H1 (cell line): ENCODE measurements around the gene FBN2. TPM values are rescaled to one million over a fixed set of nuclear protein-coding genes. Genes with fewer than 3 reads are reported as not detected.

ENCODE experiments used
- CTCF ChIA-PET: fragments of 300-600 bp; sonication (Branson Sonifier 250); formaldehyde crosslinking; loops from one replicate; lab custom pipeline; 2021; ENCODE audit not compliant: partially characterized antibody; lab: Charles Lee
- POLR2A ChIA-PET: fragments of 300-600 bp; sonication (Branson Sonifier 250); formaldehyde crosslinking; loops from one replicate; lab custom pipeline; 2021; ENCODE audit warnings: inconsistent platforms; ENCODE audit not compliant: partially characterized antibody; lab: Charles Lee
- DNase-seq, 2 experiments: peaks; one replicate each; pipeline versions ENCODE4 v3.0.0 to v3.0.0-alpha.2; 2010 to 2022; ENCODE audit warnings: low spot score in 2 of 2, low read depth in 1 of 2, mixed read lengths in 1 of 2
- FAIRE-seq: peaks from 2 replicates; lab custom pipeline; 2011; peaks lifted over from hg19 to GRCh38; lab: Jason Lieb, UNC
- H2AFZ ChIP-seq: 2 replicates; pipeline ENCODE4 v1.8.1; 2012; ENCODE audit warnings: low read length, inconsistent platforms
- H2AK5ac ChIP-seq: 2 replicates; pipeline ENCODE4 v1.6.1; 2013; ENCODE audit warnings: low read depth, low read length
- H2BK120ac ChIP-seq: replicated peaks from 2 replicates; pipeline ENCODE3; 2013; ENCODE audit warnings: low read depth, low read length, inconsistent platforms
- H2BK12ac ChIP-seq: 2 replicates; pipeline ENCODE4 v1.6.1; 2013; ENCODE audit warnings: low read depth, low read length
- H2BK15ac ChIP-seq: 2 replicates; pipeline ENCODE4 v1.6.1; 2013; ENCODE audit warnings: low read length
- H2BK20ac ChIP-seq: 2 replicates; pipeline ENCODE4 v1.6.1; 2013; ENCODE audit warnings: low read length
- H2BK5ac ChIP-seq: 2 replicates; pipeline ENCODE4 v1.6.1; 2013; ENCODE audit warnings: low read depth, low read length
- H3K14ac ChIP-seq: 2 replicates; pipeline ENCODE4 v1.6.1; 2013; ENCODE audit warnings: inconsistent platforms; ENCODE audit not compliant: insufficient read length
- H3K18ac ChIP-seq: 2 replicates; pipeline ENCODE4 v1.6.1; 2013; ENCODE audit warnings: low read length; ENCODE audit errors: extremely low read depth
- H3K23ac ChIP-seq: 2 replicates; pipeline ENCODE4 v1.6.1; 2013; ENCODE audit warnings: inconsistent platforms; ENCODE audit not compliant: insufficient read length
- H3K23me2 ChIP-seq: 2 replicates; pipeline ENCODE4 v1.6.1; 2013; ENCODE audit warnings: low read depth, low read length
- H3K27ac ChIP-seq: 2 replicates; pipeline ENCODE4 v1.6.1; 2011; ENCODE audit warnings: low read depth, low read length, inconsistent platforms
- H3K27me3 ChIP-seq, 4 experiments: replicated peaks in 1 of 4; 1 replicate in 1 of 4; 2 replicates in 3 of 4; pipeline versions ENCODE4 v1.6.1 to v1.8.1; 2011 to 2013; ENCODE audit warnings: low read length in 3 of 4, mild to moderate bottlenecking in 3 of 4, inconsistent platforms in 2 of 4, mixed read lengths in 2 of 4, moderate library complexity in 1 of 4; ENCODE audit not compliant: control insufficient read depth in 3 of 4, insufficient read depth in 3 of 4; ENCODE audit errors: extremely low read depth in 1 of 4
- H3K36me3 ChIP-seq, 4 experiments: 2 replicates each; pipeline versions ENCODE4 v1.6.1 to v1.8.1; 2011 to 2013; ENCODE audit warnings: mild to moderate bottlenecking in 4 of 4, low read length in 3 of 4, moderate library complexity in 2 of 4, control low read depth in 1 of 4, inconsistent platforms in 1 of 4; ENCODE audit not compliant: insufficient read depth in 4 of 4, control insufficient read depth in 2 of 4
- H3K4ac ChIP-seq: replicated peaks from 2 replicates; pipeline ENCODE3; 2013; ENCODE audit warnings: low read length, low read depth, mixed read lengths, inconsistent platforms; ENCODE audit not compliant: insufficient read length
- H3K4me1 ChIP-seq, 4 experiments: replicated peaks in 1 of 4; 1 replicate in 1 of 4; 2 replicates in 3 of 4; pipeline versions ENCODE4 v1.6.1 to v1.8.1; 2011 to 2013; ENCODE audit warnings: low read length in 3 of 4, inconsistent platforms in 2 of 4, mixed read lengths in 1 of 4; ENCODE audit not compliant: insufficient read depth in 4 of 4, control insufficient read depth in 3 of 4
- H3K4me2 ChIP-seq, 2 experiments: 2 replicates each; pipeline versions ENCODE4 v1.6.1 to v1.8.1; 2011 to 2013; ENCODE audit warnings: low read depth in 2 of 2, low read length in 2 of 2, control low read depth in 1 of 2, inconsistent platforms in 1 of 2, mild to moderate bottlenecking in 1 of 2; ENCODE audit not compliant: insufficient read depth in 1 of 2
- H3K4me3 ChIP-seq, 4 experiments: fragments of 200-600, 300-600 bp in 1 of 4; sonication (generic), shearing (Covaris generic), sonication (Bioruptor Twin) in 1 of 4; 2 replicates each; pipeline versions ENCODE4 v1.5.1 to v1.8.1; 2011 to 2016; ENCODE audit warnings: low read length in 4 of 4, low read depth in 3 of 4, control low read depth in 2 of 4, inconsistent platforms in 2 of 4, mild to moderate bottlenecking in 2 of 4, mixed read lengths in 1 of 4, moderate library complexity in 1 of 4; ENCODE audit not compliant: insufficient read depth in 2 of 4; ENCODE audit errors: extremely low read depth in 1 of 4
- H3K56ac ChIP-seq: replicated peaks from 2 replicates; pipeline ENCODE3; 2013; ENCODE audit warnings: low read depth, mild to moderate bottlenecking, mixed read lengths, low read length, inconsistent platforms; ENCODE audit not compliant: insufficient read length
- H3K79me1 ChIP-seq: 2 replicates; pipeline ENCODE4 v1.6.1; 2013; ENCODE audit warnings: low read depth, low read length, control low read depth
- H3K79me2 ChIP-seq, 2 experiments: 2 replicates each; pipeline versions ENCODE4 v1.6.1 to v1.8.1; 2012 to 2013; ENCODE audit warnings: low read length in 2 of 2, mild to moderate bottlenecking in 2 of 2, inconsistent platforms in 1 of 2; ENCODE audit not compliant: insufficient read depth in 2 of 2, control insufficient read depth in 1 of 2
- H3K9ac ChIP-seq, 4 experiments: replicated peaks in 1 of 4; 1 replicate in 1 of 4; 2 replicates in 3 of 4; pipeline versions ENCODE4 v1.6.1 to v1.8.1; 2011 to 2013; ENCODE audit warnings: low read depth in 3 of 4, low read length in 3 of 4, control low read depth in 2 of 4, mild to moderate bottlenecking in 2 of 4, moderate library complexity in 2 of 4, inconsistent platforms in 1 of 4; ENCODE audit errors: extremely low read depth in 1 of 4
- H3K9me3 ChIP-seq, 2 experiments: 2 replicates each; pipeline versions ENCODE4 v1.6.1 to v1.8.1; 2012 to 2013; ENCODE audit warnings: mild to moderate bottlenecking in 2 of 2, moderate library complexity in 2 of 2, control low read depth in 1 of 2, inconsistent platforms in 1 of 2, low read depth in 1 of 2, low read length in 1 of 2, mixed read lengths in 1 of 2; ENCODE audit not compliant: insufficient read depth in 2 of 2
- H4K20me1 ChIP-seq, 2 experiments: replicated peaks in 1 of 2; 2 replicates each; pipeline versions ENCODE3 to v1.8.1; 2011 to 2013; ENCODE audit warnings: inconsistent platforms in 2 of 2, low read length in 2 of 2, mild to moderate bottlenecking in 1 of 2; ENCODE audit not compliant: insufficient read depth in 2 of 2, control insufficient read depth in 1 of 2
- H4K5ac ChIP-seq: 2 replicates; pipeline ENCODE4 v1.6.1; 2013; ENCODE audit warnings: low read length, low read depth, mixed read lengths, inconsistent platforms; ENCODE audit not compliant: insufficient read length
- H4K8ac ChIP-seq: 2 replicates; pipeline ENCODE4 v1.8.0; 2013; ENCODE audit warnings: mild to moderate bottlenecking, moderate library complexity, low read length, inconsistent platforms; ENCODE audit not compliant: insufficient read depth; ENCODE audit errors: extremely low read depth
- H4K91ac ChIP-seq: replicated peaks from 2 replicates; pipeline ENCODE3; 2013; ENCODE audit warnings: low read length, mixed read lengths, inconsistent platforms; ENCODE audit not compliant: insufficient read length
- CHD1 ChIP-seq: IDR thresholded peaks from 2 replicates; pipeline ENCODE4 v1.6.1; 2012; ENCODE audit warnings: low read depth, low read length, improper control_type of control experiment
- CTBP2 ChIP-seq: IDR thresholded peaks from 2 replicates; pipeline ENCODE4 v1.7.0; 2011; ENCODE audit warnings: borderline replicate concordance, mild to moderate bottlenecking, moderate library complexity, mixed read lengths, low read length; ENCODE audit not compliant: insufficient read depth, insufficient read length
- EP300 ChIP-seq, 2 experiments: IDR thresholded peaks; 1 replicate in 1 of 2; 2 replicates in 1 of 2; pipeline ENCODE4 v1.6.1; 2011 to 2012; ENCODE audit warnings: low read depth in 2 of 2, low read length in 2 of 2, mild to moderate bottlenecking in 2 of 2, borderline replicate concordance in 1 of 2, inconsistent platforms in 1 of 2, moderate library complexity in 1 of 2
- GABPA ChIP-seq: IDR thresholded peaks from 2 replicates; pipeline ENCODE4 v1.6.1; 2011; ENCODE audit warnings: mild to moderate bottlenecking, low read length, moderate library complexity, borderline replicate concordance; ENCODE audit not compliant: insufficient read depth
- JUN ChIP-seq: IDR thresholded peaks from 2 replicates; pipeline ENCODE4 v1.6.1; 2011; ENCODE audit warnings: low read depth, mild to moderate bottlenecking, improper control_type of control experiment, low read length
- KDM4A ChIP-seq: IDR thresholded peaks from one replicate; pipeline ENCODE4 v1.7.1; 2012; ENCODE audit warnings: low read depth, mild to moderate bottlenecking, moderate library complexity, low read length, inconsistent platforms; ENCODE audit not compliant: severe bottlenecking
- POLR2A ChIP-seq, 2 experiments: IDR thresholded peaks; 1 replicate in 1 of 2; 2 replicates in 1 of 2; pipeline ENCODE4 v1.6.1; 2011; ENCODE audit warnings: low read depth in 2 of 2, low read length in 2 of 2, mild to moderate bottlenecking in 2 of 2; ENCODE audit errors: control extremely low read depth in 1 of 2
- POU5F1 ChIP-seq: IDR thresholded peaks from 2 replicates; pipeline ENCODE4 v1.6.1; 2011; ENCODE audit warnings: low read depth, mild to moderate bottlenecking, low read length, moderate library complexity
- RXRA ChIP-seq: IDR thresholded peaks from 2 replicates; pipeline ENCODE4 v1.6.1; 2011; ENCODE audit warnings: low read depth, mild to moderate bottlenecking, low read length, moderate library complexity; ENCODE audit not compliant: insufficient read depth
- TEAD4 ChIP-seq: IDR thresholded peaks from 2 replicates; pipeline ENCODE4 v1.6.1; 2012; ENCODE audit warnings: low read depth, low read length, inconsistent platforms, mixed read lengths
- polyA plus RNA-seq, 7 experiments: library from polyadenylated mRNA; depleted of rRNA in 3 of 7; stranded (reverse) in 5 of 7; unstranded in 2 of 7; fragments of >200 nt in 5 of 7; fragments of 200-250 nt in 2 of 7; gene quantifications; 1 replicate in 5 of 7; 2 replicates in 1 of 7; 4 replicates in 1 of 7; pipeline versions ENCODE4 v1.2.1 to v1.2.3, GENCODE V29; 2011 to 2013; ENCODE audit warnings: missing spikeins in 2 of 7, mixed read lengths in 2 of 7
- total RNA-seq: library from RNA; stranded (reverse); fragmentation: NEBNext Ultra II Directional; extraction: Animal tissue kit (Norgen Biotek cat#: 25700); gene quantifications from 2 replicates; pipeline ENCODE4 v1.2.1, GENCODE V29; 2021

FBN2 gene
- total and polyA plus RNA-seq, 2 of the 8 experiments (the other 6 are each of a cell fraction or from before 2014, with no cell fraction given), result 14.1 to 16.3 TPM

DNA sequence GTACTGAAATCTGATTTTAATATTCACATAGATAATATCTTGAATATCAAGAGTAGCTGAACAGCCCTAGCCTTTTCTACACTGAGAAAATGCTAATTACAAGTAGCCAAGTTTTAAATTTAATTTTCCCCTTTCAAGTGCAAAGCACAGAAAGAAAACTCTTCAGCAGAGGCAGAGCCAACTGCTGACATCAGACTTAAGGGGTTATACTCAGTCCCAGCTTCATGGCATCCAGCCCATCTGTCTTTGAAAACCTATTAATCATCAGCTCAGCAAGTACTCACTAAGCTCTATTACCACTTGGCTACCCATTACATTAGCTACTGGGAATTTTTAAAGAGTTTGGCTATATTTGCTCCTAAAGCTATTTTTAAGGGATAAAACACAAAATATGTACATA, 234.0 kb downstream of the FBN2 start:
- FAIRE-seq, result no peak
- no peak overlapping the region for H3K23ac ChIP-seq

More for the DNA sequence above, 234.0 kb downstream of the FBN2 start:
- Histone ChIP-seq H3K4me2 (no peak overlapping the region), H3K36me3 (peaks cover 3 to 20% (median 8%) of the 10 kb centered on the region in 4 experiments; a peak in 5 of 8 replicates), H3K9ac (no peak overlapping the region), H3K14ac (no peak overlapping the region), H3K4me3 (no peak overlapping the region), H3K9me3 (peaks cover 5 to 6% of the 10 kb centered on the region in 2 experiments; a peak in 2 of 4 replicates), H3K4ac (no peak overlapping the region), H2BK12ac (no peak overlapping the region), H3K23me2 (no peaks in the 10 kb centered on the region), H4K5ac (no peak overlapping the region), H3K18ac (no peak overlapping the region), H3K79me2 (no peaks in the 10 kb centered on the region), H2BK20ac (no peak overlapping the region), H3K79me1 (no peaks in the 10 kb centered on the region), H4K8ac (no peak overlapping the region), H2BK5ac (no peak overlapping the region), H3K27me3 (no peaks in the 10 kb centered on the region), H3K27ac (no peak overlapping the region), H2AK5ac (no peak overlapping the region), H3K56ac (no peak overlapping the region), H4K20me1 (no peaks in the 10 kb centered on the region), H2AFZ (no peak overlapping the region), H2BK120ac (no peak overlapping the region), H3K4me1 (peaks cover 0 to 4% (median 0%) of the 10 kb centered on the region in 4 experiments; a peak in 2 of 7 replicates), H4K91ac (no peak overlapping the region), H2BK15ac (no peak overlapping the region)
- CTCF ChIA-PET, result no interaction called here
- POLR2A ChIA-PET, result no interaction called here
- no peak for DNase-seq
- TF ChIP-seq RXRA, result no peak
- TF ChIP-seq EP300 (IDR thresholded peaks at IDR 0.05; ENCODE audit: borderline replicate concordance in 1 of 2, low read depth in 2 of 2, low read length in 2 of 2), result no peak
- no peak for TF ChIP-seq CTBP2
- TF ChIP-seq GABPA, result no peak
- TF ChIP-seq TEAD4, result no peak
- no peak for TF ChIP-seq JUN
- TF ChIP-seq POU5F1, result no peak
- TF ChIP-seq CHD1, result no peak
- TF ChIP-seq POLR2A (IDR thresholded peaks at IDR 0.05; ENCODE audit: control extremely low read depth in 1 of 2, low read depth in 2 of 2, low read length in 2 of 2), result no peak
- no peak for TF ChIP-seq KDM4A
